HG03039 (cell line): ENCODE results near the gene PTGES3L.
"Not testable (repeated sequence)": the region's sequence is repeated elsewhere in the genome, so short reads cannot be mapped to it uniquely, and the experiment has no call there.

Experiments used
- ATAC-seq: cut with Tn5 transposase; IDR thresholded peaks from one replicate; pipeline ENCODE4 v1.9.1; 2021; ENCODE audit warnings: mild to moderate bottlenecking, moderate library complexity; ENCODE audit not compliant: unreplicated experiment

Gene PTGES3L

DNA sequence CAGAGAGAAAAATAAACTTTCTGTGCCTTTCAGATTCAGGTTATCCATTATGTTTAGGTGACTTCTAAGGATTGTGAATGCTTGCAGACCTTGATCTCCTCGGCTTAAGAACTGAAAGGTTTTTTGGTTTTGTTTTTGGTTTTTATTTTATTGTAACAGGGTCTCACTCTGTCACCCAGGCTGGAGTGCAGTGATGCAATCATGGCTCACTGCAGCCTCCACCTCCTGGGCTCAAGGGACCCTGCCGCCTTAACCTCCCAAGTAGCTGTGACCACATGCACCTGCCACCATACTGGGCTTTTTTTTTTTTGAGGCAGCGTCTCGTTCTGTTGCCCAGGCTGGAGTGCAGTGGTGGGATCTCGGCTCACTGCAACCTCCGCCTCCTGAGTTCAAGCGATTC lies 56.4 kb downstream of the PTGES3L start:
- ATAC-seq: not testable (repeated sequence)

DNA sequence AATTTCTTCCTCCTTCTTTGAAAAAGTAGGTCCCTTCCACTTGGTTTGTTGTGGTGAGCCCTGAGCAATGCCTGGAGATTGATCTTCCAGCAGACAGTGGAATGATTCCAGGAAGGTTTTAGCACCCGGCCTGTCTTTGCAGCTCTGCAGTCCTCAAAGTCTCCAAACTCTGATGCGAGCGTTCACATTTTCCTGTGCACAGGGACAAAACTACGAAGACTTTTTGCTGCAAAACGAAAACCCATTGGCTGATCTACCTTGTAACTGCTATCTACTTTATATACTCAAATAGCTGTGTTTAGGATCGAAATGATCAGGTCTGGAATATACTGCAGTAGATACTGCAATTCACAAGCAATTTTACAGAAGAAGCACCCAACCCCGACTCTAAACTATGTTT lies 57.6 kb downstream of the PTGES3L start:
- no peak for ATAC-seq

DNA sequence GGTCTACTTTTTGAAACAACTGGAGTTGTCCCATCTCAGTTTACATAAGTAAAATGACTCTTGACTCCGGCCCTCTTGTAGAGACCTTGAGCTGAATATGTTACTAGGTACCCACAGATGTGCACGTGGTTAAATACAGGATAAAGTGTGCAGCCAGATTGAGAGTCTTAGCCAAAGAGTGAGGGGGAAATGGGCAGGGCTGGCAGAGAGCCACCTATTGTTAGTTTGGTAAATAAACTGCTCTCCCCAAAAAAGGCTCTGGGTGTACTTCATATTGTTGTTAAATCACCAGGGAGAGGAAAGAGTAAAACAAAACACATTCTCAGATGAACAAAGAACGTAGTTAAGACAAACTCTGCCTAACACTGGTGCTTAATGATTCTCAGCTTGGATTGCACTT lies 59.0 kb downstream of the PTGES3L start:
- no peak for ATAC-seq

DNA sequence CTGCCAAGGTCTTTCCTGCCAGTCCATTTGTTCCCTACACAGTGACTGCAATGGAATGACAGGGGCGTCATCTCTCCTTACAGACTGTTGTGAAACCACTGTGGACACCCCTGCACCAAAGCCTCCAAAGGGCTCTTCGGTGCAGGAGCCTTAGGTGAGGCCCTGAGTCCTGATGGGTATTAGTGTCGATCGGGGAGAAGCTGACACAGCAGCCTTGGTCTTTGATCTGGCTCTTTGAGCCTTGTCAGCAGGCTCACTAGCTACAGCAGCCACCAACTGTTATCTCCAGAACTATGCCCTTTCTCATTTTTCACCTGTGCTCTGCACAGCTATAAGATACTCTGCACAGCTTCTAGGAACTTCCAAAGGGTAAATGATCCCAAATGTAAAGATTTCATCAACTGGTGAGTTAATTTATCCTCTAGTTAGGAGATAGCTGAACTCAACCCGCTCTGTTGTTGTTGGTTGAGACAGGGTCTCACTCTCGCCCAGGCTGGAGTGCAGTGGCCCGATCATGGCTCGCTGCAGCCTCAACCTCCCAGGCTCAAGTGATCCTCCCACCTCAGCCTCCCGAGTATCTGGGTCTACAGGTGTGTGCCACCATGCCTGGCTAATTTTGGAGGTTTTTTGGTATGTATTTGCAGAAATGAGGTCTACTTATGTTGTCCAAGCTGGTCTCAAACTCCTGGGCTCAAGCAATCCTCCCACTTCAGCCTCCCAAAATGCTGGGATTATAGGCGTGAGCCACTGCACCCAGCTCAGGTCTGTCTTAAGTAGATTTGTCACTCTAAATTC lies 59.6 kb downstream of the PTGES3L start:
- no peak for ATAC-seq

DNA sequence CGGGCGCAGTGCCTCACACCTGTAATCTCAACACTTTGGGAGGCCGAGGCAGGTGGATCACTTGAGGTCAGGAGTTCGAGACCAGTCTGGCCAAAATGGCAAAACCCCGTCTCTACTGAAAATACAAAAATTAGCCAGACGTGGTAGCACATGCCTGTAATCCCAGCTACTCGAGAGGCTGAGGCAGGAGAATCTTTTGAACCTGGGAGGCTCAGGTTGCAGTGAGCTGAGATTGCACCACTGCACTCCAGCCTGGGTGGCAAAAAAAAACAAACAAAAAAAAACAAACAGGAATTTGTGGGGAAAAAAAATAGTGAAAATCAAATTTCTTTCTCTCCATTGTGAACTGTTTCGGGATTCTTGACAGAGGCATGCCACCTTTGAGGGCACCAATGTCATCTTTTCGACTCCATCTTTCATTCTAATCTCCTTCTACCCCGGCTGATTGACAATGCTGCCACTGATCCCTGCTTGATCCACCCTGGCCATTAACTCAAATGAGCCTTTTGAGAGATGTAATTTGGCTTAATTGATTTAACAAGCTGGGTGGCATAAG lies 60.3 kb downstream of the PTGES3L start:
- not testable (repeated sequence) for ATAC-seq

DNA sequence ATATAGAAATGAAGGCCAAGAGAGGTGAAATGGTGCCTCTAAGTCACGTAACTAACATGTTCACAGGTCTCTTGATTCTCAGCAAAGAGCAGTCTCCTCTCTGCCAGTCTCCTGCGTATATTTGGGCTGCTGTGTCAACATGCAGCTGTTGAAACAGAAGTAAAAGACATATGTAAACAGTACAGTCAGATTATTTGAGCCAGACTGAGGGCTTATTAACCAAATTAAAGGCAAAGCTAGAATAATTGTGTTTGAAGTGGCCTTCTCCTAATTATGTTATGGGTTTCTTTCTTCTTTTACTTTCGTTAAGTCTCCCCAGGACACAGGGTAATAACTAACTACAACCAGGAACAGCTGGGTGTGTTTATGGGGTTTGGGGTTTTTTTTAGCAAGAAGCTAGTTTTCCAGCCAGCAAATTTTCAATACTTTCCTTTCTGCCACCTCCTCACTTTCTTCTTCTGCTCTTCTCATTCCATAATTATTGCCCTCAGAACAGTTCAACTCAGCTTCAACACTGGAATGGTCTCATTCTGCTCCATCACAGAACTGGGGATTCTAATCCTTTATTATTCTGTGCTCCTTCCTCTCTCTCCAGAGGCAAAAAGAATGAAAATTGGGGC lies 60.9 kb downstream of the PTGES3L start:
- no peak for ATAC-seq
